Activated CD4-positive, alpha-beta T cell treated with anti-CD3 and anti-CD28 coated beads, Interleukin-2, amount 50 U/mL, for 24 hours (primary cell): ENCODE data around the gene ANKRD65.
"Not testable (repeated sequence)": the region's sequence is repeated elsewhere in the genome, so short reads cannot be mapped to it uniquely, and the experiment has no call there.

Source experiments
- DNase-seq, 2 donors: peaks; one replicate each; pipeline ENCODE4 v3.0.0-alpha.2; 2020; ENCODE audit warnings: low read depth in 1 of 2, low spot score in 1 of 2

The ANKRD65 gene

DNA sequence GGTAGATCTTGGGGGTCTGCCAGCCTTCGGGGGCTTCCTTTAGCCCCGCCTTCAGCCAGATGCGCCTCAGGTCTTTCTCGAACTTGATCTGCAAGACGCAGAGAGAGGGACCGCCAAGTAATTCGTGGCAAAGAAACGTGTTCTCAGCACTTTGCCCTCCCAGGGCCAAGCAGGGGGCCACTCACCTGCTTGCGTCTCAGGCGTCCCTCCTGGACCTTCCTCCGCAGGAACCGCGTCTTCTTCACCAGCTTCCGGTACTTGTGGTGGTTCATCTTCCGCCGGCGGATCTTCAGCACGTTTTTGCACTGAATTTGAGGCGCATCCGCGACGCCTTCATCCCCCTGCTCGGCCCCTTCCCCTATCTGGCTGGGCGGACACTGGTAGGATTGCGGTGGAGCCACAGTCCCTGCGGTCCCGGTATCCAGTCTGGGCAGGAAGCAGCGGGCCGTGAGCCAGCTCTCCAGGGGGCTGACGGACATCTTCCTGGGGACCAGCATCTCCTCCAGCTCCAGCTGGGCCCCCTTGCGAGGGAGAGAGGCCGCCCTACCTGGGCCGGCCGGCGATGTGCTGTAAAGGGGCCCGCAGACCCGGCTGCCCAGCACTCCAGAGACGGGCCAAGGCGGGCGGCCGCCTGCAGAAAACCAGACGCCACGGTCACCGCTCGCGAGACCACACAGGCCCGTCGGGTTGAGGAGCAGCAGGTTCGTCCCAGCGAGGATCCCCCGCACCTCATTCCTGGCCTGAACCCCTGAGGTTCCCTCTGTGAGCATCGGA is 47.1 kb downstream of the ANKRD65 start:
- no peak for DNase-seq

DNA sequence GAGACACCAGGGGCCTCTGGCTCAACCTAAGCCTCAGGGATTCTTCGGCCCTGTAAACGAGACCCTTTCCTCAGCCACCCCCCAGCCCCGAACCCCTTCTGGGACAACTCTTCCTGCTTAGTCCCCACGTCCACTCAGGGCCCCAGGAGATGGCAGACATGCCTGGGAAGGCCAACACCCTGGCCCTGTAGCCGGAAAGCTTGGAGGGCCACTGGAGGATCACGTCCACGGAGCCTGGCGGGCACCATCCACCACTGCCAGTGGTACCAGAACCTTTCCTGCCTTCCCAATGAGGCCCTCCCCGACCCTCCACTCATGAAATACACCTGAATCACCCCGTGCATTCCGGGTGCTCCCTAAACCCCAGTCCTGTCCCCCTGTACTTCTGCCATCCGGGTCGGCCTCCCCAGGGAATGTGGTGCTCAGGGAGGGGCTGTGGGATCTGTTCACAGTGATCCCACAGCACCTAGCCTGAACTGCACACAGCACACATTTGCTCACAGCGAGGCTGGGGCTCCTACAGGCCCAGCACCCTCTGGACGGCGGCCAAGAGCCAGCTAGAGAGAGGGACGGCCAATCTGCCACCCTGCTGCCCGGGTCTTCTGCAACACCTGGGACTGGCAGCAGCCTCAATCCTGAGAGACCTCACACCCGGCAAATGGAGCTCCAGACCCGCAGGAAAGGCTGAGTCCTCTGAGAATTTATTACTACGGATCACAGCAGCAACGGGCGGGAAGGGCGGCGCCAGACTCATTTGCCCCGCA is 47.8 kb downstream of the ANKRD65 start:
- DNase-seq = no peak

DNA sequence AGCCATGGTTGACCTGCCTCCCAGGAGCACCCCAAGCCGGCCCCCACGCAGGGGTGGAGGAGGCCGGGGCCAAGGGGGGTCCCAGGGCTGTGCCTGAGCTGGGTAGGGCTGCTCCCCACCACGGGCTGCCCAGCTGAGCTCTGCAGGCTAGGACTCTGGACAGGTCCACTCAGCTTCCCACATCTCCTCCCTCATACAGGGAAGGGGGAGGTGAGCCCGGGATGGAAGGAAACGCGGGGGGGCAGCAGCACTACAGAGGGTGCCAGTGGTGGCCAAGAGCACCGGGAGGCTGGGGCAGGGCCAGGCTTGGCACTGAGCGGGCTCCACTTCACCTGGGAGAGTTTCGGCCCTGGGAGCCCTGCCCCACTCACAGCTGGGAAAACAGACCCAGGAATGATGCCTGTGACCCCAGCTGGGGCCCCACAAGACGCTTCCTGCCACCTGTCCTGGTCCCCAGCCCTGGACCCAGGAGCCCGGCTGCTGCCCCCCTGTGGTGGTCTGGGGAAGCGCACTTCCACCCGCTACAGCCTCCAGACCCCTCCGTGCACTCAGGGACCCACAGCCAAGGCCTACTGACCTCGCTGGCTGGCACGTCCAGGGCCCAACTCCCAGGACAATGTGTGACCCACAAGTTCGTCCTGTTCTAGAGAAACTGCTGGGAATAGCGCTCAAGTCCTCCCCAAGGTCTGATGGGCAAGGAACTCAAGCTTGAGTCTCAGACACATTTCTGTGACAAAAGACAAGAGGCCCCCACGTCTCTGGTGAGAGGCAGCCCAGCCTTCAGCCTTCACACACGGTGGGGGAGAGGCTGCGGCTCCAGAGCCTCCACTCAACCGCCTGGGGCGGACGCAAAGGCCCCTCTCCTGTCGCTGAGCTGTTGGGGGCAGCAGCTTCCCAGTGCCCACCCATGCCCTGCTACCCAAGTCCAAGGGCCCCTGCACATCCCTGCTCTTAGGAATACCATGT is 49.0 kb downstream of the ANKRD65 start:
- peak; percentile 62 to 67 for DNase-seq

DNA sequence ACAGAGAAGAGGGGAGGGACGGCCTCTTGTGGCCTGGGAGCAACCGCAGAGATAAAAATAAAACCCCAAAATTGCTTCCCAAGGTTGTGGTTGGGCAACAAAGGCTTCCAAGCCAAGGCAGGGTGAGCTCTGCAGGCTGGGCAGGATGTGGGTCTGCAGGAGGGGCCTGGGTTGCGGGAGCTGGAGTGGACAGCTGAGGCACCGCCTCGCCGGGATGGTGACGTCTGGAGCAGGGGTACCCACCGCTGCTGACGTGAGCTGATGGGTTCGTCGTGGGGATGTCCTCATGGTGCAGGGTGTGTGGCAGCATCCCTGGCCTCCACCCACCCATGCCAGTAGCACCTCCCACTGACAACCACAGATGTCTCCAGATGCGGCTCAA is 49.7 kb downstream of the ANKRD65 start:
- DNase-seq = no peak

DNA sequence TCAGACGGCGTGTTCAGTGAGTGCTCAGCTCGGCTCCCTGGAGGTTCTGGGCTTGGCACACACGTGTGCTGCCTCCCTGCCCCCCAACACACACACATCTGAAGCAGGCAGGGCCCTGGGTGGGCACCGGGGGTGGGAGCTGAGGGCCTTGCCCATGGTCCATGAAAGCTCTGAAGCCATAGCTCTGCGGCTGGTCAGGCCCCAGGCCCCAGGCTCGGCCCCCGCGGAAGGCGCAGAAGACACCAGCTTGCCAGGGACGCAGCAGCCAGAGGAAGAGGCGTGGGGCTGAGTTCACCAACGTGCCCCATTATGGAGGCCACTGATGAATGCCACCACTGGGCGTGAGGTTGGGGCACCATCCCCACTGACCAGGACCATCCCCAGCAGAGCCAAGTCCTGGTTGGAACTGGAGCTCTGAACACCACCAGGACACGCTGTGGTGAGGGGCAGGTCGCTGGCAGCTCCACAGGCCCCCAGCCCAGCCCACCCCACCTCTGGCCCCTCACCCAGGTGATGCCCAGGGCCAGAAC is 50.2 kb downstream of the ANKRD65 start:
- no peak for DNase-seq

DNA sequence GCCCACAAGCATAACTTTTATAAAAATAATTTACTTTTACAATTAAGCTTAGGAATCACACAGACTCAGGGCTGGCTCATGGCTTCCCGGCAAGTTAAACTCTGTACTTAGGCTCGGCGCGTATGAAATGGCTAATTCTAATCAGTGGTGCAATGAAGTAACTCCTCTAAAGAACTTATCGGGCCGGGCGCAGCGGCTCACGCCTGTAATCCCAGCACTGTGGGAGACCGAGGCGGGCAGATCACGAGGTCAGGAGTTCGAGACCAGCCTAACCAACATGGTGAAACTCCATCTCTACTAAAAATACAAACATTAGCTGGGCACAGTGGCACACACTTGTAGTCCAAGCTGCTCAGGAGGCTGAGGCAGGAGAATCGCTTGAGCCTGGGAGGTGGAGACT is 51.0 kb downstream of the ANKRD65 start:
- DNase-seq = not testable (repeated sequence)
